ENCODE measurements around the gene CCDC148.

DNA sequence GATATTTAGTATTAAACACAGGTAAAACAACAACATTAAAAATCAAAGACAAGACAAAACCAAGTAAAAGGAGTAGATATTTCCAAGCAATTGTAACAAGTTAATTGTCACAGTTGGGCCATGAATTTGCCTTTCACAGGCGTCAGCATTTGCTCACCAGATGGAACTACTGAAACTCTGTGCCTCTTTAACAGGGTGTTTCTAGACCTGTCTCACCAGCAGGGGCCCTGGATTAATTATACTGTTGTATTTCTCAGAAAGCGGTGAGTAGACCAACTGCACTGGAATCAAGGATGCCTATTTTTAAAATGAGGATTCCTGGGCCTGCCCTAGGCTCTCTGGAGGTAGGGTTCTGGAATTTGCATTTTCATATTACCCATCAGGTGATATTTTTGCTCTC is 262.3 kb downstream of the CCDC148 start:
- TF ChIP-seq, protein P1, sequence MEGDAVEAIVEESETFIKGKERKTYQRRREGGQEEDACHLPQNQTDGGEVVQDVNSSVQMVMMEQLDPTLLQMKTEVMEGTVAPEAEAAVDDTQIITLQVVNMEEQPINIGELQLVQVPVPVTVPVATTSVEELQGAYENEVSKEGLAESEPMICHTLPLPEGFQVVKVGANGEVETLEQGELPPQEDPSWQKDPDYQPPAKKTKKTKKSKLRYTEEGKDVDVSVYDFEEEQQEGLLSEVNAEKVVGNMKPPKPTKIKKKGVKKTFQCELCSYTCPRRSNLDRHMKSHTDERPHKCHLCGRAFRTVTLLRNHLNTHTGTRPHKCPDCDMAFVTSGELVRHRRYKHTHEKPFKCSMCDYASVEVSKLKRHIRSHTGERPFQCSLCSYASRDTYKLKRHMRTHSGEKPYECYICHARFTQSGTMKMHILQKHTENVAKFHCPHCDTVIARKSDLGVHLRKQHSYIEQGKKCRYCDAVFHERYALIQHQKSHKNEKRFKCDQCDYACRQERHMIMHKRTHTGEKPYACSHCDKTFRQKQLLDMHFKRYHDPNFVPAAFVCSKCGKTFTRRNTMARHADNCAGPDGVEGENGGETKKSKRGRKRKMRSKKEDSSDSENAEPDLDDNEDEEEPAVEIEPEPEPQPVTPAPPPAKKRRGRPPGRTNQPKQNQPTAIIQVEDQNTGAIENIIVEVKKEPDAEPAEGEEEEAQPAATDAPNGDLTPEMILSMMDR (IDR thresholded peaks at IDR 0.05; ENCODE audit: low read depth, low read length, poor library complexity, severe bottlenecking), result no peak
- TF ChIP-seq EZH2phosphoT487 (IDR thresholded peaks at IDR 0.05; ENCODE audit: borderline replicate concordance, low read length), result no peak
